NCI-H1694 treated with DMSO at 0.1 percent for 48 hours (cell line): Measurements from ENCODE around the gene SP3.

Experiments
- DNase-seq: peaks from one replicate; lab custom pipeline; 2025; lab: John Stamatoyannopoulos, UW

SP3 gene

DNA sequence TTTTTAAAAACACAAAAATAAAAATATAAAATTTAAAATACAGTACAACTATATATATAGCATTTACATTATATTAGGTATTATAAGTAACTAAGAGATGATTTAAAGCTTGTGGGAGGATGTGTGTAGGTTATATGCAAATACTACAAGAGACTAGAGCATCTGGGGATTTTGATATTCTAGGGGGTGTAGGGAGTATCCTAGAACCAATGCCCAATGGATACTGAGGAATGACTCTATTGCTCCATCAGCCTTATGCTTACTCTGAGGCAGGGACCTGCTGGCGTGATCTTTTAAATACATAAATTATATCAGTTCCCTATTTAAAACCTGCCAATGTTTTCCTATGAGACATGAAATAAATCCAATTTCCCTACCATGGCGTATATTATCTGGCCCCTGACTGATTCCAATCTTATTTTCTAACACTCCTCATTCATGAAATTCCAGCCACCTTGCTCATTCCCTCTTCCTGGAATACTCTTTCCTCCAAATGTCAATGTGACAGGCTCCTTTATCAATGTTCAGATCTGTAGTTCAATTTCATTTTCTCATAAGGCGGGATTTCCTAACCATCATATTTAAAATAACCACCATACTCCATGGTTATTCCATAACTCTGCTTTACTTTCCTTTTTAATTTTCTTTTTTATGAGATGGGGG lies 22.2 kb downstream of the SP3 start:
- DNase-seq = no peak

DNA sequence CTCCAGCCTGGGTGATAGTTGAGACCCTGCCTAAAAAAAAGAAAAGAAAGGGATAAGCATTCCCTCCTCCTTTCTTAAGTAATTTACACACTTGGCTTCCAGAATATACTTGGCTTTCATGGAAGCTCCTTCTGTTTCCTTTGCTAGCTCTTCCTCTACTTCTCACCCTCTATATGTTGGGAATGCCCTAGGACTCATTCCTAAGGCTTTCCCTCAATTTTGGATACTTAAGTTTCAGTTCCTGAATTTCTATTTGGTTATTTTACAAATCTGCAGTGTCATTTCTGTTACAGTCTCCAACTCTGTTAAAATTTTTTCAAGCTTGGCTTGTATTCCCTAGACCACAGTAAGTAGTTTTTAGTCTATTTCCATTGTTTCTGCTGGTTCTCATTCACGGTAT lies 23.6 kb downstream of the SP3 start:
- no peak for DNase-seq

DNA sequence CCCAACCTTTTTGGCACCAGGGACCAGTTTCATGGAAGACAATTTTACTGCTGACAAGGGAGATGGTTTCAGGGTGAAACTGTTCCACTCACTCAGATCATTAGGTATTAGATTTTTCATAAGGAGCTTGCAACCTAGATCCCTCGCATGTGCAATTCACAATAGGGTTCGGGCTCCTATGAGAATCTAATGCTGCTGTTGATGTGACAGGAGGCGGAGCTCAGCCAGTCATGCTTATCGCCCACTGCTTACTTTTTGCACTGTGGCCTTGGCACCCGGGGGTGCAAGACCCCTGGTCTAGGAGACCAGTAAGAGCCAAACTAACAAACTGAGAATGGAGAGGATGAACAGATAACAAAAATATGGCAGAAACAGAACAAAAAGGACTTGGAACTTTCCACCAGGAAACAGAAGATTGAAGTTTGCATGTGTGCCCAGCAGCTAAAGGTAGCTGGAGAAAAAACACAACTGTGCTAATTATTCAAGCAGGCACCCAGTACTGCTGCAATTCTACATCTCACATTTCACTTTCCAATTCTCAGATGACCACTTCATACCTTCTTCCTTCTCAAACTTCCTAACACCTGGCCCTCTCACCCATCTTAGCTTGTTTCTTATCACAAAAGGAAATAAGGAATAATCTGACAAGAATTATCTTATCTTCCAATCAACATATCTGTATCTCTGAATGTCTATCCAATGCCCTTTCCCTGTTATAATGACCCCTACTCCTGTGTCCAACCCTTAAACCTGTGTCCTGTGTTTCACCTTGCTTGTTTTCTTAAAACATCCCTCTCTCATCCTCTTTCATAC lies 24.8 kb downstream of the SP3 start:
- DNase-seq = no peak

DNA sequence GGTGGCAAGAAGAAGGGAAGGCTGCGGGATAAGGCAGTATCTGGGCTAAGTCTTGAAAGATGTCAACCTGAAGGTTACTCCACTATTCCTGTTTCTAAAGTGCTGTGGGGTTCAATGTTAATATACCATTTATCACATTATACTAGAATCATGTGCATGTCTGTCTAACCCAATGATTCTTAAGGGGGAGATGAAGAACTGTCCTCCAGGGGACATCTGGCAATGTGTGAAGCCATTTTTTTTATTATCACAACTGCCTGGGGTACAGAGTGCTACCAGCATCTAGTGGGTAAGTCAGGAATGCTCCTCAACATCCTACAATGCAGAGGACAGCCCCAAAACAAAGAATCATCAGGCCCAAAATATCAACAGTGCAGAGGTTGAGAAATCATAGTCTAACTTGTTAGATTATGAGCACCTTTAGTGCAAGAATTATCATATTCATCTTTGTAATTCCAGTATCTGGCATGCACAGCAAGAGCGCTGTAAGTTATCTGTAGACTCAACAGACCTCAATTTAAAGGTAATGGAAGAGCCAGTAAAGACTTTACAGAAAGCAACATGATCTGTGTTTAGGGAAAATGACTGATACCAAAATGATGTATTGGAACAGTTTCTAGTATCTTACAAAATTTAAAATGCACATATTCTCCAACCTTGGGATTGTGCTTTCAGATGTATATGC lies 26.3 kb downstream of the SP3 start:
- no peak for DNase-seq

DNA sequence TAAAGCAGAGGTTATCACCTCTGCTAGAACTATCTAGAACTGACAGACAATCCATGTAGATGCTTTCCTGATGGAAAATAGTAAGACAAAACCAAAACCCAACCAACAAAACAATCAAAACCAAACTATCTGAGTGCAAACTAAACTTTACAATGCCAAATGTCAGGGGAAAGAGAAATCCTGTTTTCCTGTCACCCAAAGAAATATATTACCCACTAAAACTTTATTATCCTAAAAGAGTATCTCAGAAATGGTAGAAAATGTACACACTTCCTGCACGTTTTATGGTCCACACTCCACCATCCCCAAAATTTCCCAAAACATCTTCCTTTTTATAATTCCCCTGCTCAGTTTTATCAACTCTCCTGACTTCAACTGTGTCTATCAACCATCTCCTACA lies 29.9 kb downstream of the SP3 start:
- no peak for DNase-seq

DNA sequence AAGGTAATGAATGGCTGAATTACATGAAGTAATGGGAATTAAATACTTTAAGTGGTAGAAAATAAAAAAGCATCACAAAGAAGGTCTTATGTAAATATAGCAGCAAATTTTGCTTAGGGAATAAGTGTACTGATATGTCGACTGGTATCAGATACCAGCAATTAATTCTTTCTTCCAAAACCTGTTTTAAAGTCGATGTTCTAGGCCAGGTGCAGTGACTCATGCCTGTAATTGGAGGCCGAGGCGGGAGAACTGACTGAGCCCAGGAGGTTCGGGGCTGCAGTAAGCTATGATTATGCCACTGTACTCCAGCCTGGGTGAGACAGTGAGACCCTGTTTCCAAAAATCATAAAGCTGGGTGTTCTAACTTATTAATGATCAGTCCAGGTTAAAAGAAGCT lies 30.3 kb downstream of the SP3 start:
- DNase-seq = no peak

DNA sequence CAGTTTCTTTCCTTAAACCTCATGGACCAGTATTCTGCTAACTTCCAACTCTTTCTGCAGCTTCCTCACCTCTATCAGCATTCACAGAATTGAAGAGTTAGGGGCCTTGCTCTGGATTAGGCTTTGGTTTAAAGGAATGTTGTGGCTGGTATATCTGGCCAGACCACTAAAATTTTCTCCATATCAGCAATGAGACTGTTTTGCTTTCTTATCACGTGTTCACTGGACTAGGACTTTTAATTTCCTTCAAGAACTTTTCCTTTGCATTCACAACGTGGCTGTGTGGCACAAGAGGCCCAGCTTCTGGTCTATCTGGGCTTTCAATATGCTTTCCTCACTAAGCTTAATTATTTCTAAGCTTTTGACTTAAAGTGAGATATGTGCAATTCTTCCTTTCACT lies 33.4 kb downstream of the SP3 start:
- no peak for DNase-seq

DNA sequence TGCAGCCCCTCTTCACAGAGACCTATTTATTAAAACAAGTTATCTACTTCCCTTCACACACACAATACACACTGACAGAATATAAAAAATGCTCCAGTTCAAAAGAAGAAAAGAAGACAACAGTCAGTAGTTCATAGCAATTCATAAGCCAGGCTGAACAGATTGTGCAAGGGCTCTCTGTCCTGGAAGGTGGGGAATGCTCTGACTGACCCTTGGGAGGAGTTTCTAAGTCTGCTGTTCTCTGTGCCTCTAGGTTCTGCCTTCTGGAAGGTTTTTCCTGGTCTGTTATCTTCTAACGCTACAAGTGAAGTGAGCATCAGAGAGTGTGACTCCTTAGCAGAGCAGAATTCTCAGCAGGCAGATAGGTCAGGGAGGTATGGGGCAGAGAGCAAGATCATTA lies 35.7 kb downstream of the SP3 start:
- no peak for DNase-seq

DNA sequence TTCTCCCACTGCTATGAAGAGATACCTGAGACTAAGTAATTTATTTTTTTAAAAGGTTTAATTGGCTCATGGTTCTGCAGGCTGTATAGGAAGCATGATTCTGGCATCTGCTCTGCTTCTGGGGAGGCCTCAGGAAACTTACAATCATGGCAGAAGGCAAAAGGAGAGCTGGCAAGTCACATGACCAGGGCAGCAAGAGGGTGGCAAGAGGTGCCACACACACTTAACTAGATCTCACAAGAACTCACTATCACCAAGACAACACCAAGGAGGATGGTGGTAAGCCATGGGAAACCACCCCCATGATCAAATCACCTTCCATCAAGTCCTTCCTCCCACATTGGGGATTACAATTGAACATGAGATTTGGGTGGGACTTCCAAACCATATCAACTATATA lies 38.3 kb downstream of the SP3 start:
- no peak for DNase-seq

DNA sequence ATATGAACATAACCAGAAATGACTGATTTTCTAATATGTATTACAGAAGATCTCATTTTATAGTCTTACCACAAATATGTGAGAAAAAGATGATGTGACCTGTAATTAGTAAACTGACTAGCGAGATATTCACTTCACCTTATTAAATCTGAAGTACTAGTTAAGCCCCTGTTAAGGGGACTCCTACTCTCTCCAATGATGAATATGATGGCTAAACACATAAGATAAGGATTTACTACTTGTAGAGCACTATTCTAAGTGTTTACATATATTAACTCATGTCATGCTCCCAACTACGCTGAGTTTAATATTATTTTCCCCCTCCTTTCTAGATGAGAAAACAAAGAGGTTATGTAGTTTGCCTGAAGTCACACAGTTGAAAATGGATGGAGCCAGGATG lies 40.9 kb downstream of the SP3 start:
- no peak for DNase-seq

DNA sequence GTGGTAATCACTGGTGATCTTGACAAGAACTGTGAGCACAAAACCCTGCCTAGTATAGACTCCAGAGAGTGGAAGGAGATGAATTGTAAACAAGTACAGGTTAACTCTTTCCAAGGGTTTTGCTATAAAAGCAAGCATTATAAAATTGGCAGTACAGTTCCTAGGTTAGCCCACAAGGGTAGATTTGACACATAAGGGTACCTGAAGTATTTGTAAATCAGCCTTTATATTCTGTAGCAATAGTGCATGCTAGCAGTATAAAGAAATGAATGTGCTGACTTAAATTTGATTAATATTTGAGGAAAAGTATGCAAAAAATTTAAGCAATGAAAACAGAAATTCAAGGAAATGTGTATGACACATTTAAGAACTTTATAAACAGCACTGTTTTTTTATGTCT lies 42.4 kb downstream of the SP3 start:
- DNase-seq = no peak

DNA sequence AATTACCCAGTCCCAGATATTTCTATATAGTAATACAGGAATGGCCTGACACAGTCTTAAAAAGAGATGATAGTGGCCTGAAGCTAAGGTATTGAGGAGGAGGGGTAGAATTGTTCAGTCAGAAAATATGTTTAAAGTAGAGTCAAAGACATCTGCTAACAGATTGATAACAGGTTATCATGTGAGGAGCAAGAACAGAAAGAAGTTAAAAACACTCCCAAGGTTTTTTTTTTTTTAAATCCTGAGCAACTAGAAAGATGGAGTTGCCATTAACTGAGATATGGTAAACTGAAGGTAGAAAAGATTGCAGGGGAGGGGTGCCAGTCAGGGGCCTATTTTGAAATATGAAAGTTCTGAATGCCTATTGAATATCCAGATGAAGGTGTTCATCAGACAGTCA lies 43.1 kb downstream of the SP3 start:
- DNase-seq = no peak

DNA sequence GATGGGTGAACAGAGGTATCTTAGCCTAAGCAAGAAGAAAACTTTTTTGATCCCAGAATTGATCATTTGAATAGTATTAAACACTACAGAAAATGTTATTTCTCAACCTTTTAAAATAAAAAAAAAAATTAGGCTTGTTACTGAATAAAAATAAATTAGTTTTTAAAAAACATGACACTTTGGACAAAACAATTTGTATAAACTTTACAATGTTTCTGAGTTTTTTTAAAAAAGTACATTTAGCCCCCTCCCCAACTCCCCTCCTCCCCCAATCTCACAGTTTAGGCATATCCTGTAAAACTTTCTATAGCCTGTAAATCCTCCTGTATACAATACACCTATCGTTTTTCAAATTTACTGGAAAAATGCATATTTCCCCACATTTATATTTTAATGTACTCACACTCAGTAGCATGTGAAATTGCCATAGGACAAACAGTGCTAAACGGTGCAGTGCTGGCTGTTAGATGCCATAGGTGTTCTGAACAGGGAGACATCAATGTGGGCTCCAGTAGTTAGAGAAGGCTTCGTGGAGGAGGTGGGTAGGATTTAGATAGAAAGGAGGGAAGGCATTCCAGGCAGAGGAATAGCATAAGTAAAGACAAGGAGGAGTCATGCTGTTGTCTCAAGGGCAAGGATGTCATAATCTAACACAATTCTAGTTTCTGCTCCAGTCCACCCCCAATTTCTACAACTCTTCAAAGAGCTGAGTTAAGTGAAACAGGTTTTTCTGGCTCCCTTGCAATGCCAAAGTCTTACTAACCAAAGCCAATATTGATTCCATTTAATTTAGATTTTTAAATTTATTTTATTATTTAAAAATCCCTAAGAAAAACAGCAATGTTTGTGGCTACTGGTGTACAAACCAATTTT lies 50.9 kb downstream of the SP3 start:
- no peak for DNase-seq

DNA sequence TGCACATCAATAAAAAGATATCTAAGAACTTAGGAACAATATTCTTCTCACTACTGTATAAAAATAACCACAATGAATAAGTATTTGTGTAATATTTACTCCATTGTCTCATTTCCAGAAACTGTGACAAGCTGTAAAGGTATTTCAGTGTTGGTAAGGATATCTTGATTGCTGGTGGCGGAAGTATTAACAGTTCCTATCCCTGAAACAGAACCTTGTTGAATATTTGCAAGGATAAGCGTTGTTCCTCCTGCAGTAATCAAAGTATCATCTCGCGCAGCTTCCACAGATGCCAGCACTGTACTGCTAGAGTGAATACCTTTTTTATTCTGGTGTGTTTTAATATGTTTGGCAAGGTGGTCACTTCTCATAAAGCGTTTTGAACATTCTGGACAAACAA lies 55.3 kb downstream of the SP3 start:
- no peak for DNase-seq

DNA sequence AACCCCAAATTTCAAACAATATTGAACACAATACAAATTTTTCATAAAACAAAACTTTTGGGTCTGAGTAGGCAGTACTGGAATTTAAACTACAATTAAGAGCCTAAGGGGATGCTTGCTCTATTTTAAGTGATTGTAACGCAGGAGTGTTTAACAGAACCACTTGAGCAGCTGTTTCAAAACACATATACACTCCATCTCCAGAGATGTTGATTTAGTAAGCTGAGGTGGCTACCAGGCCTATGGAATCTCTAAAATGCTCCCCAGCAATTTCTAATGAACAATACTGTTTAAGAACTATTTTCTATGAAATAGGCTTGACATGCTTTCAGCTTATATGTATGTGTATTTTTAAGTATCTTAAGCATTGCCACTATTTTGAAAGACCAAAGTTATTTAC lies 58.5 kb downstream of the SP3 start:
- DNase-seq = no peak

DNA sequence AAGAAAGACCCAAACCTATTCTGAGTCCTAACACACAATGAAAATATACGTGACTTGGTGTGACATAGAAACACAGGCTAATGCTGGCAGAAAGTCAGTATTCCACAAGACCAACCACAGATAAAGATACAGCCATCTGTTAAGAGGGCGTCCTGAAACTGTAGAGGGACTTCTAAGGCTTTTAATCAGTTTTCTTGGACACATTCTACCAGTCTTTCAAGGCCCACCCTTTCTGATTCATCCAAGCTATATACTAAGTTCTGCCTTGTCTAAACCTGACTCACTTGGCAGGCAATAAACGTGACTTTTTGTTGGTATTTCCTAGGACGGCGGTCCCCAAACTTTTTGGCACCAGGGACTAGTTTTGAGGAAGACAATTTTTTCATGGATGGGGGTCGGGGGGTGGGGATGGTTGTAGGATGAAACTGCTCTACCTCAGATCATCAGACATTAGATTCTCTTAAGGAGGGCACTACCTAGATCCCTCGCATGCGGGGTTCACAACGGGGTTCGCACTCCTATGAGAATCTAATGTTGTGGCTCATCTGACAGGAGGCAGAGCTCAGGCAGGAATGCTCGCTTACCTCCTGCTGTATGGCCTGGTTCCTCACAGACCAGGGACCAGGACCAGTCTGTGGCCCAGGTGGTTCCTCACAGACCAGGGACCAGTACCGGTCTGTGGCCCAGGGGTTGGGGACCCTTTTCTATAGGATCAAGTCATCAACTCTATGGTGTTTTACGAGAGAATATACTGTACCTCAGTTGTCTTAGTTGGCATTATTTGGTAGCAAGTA lies 61.4 kb downstream of the SP3 start:
- no peak for DNase-seq

DNA sequence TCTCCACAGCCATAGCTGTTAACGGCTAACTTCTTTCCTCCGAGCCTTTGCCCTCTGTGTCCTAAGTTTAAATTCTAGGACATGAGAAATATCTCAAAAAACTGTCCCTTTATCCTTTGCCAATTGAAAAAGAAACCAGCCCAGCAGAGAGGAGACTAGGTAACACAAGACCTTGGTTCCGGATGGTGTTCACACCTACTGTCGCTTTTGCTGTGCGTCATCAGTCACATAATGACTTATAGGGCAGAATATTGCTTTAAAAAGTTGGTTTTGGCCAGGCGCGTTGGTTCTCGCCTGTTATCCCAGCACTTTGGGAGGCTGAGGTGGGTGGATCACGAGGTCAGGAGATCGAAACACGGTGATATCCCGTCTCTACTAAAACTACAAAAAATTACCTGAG lies 66.2 kb downstream of the SP3 start:
- no peak for DNase-seq

DNA sequence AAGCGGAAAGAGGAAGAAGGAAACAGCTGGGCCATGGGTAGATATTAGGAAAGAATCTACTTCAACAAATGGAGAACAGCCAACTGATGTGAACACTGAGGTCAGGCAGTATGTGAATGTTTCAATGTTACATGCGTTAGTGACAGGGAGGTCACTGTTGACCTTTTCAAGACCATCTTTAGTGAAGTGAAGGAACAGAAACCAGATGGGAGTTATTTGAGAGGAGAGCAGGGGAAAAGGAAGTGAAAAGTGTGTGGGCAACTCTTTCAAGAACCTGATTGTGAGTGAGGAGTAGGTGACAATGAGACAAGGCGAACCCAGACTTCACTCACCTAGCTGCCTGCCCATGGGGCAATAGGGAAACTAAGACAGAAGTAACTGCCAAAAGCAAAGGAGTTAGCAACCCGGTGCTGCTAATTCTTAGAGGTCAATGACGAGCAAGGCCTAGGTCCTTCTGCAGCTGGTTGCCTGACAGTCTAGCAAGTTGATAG lies 67.0 kb downstream of the SP3 start:
- no peak for DNase-seq

DNA sequence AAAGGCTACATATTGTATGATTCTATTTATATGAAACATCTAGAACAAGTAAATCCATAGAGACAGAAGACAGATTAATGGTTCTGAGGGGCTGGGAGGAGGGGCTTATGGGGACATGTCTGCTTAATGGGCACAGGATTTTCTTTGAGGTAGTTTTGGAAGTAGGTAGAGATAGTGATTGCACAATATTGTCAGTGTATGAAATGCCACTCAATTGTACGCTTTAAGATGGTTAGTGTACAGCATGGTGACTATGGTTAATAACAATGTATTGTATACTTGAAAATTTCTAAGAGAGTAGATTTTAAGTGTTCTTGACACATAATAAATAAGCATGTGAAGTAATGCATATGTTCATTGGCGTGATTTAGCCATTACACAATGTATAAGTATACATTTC lies 68.4 kb downstream of the SP3 start:
- no peak for DNase-seq

DNA sequence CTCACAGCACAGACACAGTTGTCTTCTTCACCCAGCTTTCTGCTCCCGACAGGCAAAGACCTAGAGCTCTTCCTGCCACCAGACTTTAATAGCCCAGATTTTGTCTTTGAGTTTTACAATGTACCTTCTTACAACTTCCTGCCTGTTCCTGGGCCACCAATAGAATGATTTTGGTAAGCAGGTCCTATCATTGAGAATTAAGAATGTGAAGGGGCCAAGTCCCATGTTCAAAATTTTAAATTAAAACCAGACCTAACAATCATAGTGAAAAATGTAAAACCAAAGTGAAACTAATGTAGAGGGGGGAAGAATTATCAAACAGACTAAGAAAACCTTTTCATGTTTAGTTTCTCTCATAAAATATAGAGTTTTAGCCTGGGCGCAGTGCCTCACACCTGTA lies 72.8 kb downstream of the SP3 start:
- no peak for DNase-seq

DNA sequence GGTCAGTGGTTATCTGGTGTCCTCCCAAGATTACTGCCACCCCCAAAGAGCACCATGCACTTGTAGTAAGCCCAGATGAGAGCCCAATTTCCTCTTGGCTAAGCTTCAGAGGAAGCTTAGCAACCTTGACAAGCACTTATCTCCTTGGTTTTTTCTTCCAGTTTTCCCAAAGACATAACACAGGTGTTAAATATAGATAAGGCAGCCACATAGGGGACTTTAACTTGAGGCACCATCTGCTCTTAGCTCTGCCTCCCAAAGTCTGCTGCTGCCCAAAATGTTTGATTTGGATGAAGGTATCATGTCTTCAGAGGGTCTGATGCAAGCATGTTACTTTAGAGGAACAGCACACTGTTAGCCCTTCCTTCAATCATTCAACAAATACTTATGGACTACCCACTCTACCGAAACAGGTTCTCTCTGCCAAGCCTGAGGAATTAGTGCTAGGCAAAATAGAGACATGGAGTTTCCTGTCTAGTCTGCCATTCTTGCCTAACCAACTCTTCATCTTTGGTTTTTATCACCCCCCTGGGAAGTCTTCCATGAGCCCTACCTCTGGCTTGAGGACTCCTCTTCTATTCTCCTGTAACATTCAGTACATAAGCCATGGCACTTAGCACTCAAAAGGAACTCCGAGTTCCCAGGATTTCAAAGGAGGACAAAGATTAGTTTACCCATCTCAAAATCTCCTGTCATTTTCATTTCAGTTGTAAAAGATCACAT lies 73.7 kb downstream of the SP3 start:
- DNase-seq = no peak
